Measurements from ENCODE around the gene CCDC146.
"Not testable (repeated sequence)": the region's sequence is repeated elsewhere in the genome, so short reads cannot be mapped to it uniquely, and the experiment has no call there.

GRCh38 chr7:77105904-77106303 lies 16.5 kb upstream of the CCDC146 start:
- TF ChIP-seq PRDM15 (CRISPR knock-in tag; IDR thresholded peaks at IDR 0.05); CTCF (IDR thresholded peaks at IDR 0.05 in 2 of 3, conservative IDR thresholded peaks at IDR 0.05 in 1 of 3; ENCODE audit: control insufficient read depth in 2 of 3, extremely low read depth in 1 of 3, insufficient read depth in 1 of 3, low read depth in 3 of 3, low read length in 3 of 3); GABPA (IDR thresholded peaks at IDR 0.05; ENCODE audit: low read depth); EZH2 (IDR thresholded peaks at IDR 0.05; ENCODE audit: borderline replicate concordance, control insufficient read depth, low read depth, low read length): not testable (repeated sequence)

Data from GM12878 (cell line).